Fibroblast of skin of back (primary cell): ENCODE measurements around the gene CHRNA7.

Source experiments
- DNase-seq: peaks from one replicate; pipeline ENCODE4 v3.0.0-alpha.2; 2013

CHRNA7 gene

DNA sequence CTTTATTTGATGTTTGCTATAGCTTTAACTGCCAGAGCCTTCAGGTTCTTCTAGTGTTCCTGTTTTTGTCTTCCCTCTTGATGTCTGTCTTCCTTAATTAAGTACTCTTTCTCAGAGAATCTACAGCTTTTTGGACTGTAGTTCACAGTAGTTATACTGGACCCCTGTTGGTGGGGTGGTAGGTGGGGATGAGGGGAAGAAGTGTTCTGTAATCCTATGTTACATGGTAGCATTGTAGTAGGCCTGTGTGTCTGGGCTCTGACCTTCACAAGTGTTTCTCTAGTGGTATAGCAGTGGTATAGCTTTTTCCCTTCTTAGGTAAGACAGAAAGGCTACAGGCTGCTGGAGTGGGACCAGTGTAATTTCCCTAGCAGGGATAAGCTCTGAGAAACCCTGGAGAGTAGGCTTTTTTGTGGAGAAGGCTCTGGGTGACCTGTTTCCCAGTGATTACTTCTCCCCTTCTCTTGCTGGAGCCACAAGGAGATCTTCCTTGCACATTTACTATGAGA lies 59.6 kb downstream of the CHRNA7 start:
- no peak for DNase-seq

- no peak for DNase-seq
Observed at GRCh38 chr15:32091505-32092380, 61.4 kb downstream of the CHRNA7 start.

GRCh38 chr15:32096213-32096612 lies 65.9 kb downstream of the CHRNA7 start:
- DNase-seq = no peak

DNA sequence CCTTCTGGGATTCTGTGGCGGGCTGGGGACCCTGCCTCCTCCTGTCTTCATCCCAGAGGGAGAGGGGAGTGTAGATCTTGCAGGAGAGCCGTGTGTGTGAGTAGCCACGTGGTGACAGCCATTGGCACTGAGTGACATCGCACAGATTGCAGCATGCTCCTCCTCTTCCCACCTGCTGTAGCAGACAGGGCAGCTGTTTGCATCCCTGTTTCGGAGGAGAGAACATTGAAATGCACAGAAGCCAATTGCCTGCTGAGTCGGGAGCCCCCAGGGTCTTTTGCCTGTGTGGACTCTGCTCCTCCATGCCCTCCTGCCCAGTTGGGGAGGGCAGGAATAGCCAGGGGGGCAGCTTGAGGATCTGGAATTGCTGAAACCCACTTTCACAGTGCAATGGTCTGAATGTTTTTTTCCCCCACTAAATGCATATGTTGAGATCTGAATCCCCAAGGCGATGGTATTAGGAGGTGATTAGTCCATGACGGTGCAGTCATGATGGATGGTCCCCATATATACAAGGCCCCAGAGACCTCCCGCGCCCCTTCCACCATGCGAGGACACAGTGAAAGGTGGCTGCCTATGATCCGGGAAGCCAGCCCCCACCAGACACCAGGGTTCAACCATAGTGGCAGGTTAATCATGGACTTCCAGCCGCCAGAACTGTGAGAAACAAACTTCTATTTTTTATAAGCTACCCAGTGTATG lies 66.8 kb downstream of the CHRNA7 start:
- DNase-seq = no peak

GRCh38 chr15:32098033-32098432 lies 67.7 kb downstream of the CHRNA7 start:
- DNase-seq = no peak

DNA sequence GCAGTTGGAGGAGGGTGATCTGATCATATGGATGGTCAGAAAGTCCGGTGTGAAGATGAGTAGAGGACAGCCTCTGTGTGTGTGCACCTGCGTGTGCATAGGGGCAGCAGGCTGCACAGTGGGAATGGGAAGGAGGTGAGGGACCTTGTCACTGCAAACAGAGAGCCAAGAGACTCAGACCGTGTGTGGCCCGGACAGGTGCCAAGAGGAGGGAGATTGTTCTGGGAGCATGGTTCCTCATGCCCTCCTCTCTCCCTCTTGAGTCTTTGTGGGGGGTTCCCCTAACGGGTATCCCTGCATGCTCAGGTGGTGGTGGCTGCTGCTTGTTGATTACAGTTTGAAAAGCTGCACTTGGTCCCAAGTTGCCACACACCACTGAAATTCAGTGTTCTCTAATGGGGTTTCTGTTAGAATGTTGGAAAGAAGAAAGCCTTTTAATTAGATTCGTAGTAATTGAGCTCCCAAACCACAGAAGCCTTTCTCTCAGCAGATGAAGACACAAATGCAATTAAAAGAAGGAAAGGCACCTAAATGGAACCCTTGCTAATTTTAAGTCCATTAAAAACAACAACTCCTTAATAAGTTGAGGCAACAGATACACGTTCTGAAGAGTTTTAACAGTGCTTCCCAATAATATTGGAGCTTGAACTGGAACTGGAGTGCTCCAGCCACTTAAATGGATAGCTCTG lies 68.9 kb downstream of the CHRNA7 start:
- DNase-seq = no peak

GRCh38 chr15:32099956-32100684 lies 69.8 kb downstream of the CHRNA7 start:
- DNase-seq = no peak

- no peak for DNase-seq
Observed at GRCh38 chr15:32104061-32104995, 74.0 kb downstream of the CHRNA7 start.

GRCh38 chr15:32105258-32106241 lies 75.2 kb downstream of the CHRNA7 start:
- no peak for DNase-seq

DNA sequence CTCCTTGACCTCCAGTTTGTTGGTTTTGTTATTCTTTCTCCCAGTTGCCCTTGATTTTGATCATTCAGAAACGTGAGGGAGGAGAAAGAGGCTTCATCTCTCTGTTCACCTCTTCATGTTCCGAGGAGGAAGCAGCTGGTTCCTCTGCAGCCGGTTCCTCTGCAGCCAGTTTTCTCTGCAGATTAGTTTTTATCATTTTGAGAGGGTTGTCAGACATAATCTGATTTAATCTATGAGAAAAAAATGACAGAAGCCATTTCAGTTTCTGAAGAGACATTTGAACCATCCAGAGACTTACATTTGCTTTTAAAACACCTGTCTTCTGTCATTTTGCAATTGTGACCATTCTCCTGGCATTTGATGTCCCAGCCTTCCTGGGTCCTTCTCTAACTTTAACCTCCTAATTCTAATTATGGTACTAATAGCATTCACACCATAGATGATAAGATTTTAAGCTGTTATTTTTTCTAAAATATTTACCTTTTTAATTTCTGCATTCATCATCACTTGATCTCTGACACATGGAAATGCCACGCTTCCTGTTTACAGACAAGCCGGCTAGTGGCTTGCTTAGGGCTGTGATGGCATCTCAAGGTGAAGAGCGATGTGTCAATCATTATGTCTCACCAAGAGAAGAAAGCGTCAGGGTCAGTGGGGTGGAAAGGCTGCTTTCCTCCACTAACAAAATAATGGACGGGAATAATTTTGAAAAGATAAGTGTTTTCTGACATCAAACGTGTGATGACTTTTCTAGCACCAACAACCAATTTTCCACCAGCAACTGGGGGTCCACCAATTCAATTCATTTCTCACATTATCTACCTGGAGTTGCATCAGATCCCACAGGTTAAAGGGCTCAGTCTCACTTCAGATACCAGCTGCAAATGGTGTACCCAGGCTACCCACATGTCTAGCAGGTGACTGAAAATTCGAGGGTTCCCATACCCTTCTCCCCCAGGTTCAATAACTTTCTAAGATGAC lies 76.4 kb downstream of the CHRNA7 start:
- DNase-seq = no peak

- no peak for DNase-seq
Observed at GRCh38 chr15:32107477-32108080, 77.3 kb downstream of the CHRNA7 start.

DNA sequence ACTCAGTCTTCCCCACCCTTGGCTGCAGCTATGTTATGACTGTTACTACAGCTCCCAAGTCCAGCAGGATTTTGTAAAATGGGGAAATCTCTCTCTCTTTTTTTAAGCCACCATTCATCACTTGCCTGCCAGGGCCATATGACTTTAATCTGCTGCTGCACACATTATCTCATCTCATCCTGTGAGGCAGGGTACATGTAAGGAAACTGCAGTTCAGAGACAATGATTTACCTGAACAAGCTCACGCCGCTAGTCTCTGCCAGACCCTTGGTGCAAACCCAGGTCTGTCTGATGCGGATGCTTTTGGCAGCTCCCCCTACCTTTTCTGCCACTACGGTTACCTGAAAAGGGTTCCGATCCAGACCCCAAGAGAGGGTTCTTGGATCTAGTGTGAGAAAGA lies 78.3 kb downstream of the CHRNA7 start:
- no peak for DNase-seq

DNA sequence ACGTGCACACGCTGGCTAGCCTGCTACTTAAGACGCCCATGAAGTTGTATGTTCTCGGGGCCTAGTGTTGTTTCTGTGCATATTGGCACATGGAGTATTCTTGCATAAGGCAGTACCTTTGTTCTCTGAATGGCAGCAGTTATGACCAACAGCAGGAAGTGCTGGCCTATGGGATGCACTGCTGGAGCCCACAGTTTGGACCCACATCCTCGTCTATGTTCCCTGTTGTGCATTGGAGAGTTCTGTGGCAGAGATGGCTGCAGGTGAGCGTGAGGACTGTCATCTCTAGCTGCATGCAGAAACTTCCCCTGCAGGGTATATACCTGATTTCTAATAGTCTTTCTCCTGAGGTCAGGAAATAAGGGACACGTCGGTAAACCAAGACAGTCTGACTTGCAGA lies 81.8 kb downstream of the CHRNA7 start:
- DNase-seq = no peak

DNA sequence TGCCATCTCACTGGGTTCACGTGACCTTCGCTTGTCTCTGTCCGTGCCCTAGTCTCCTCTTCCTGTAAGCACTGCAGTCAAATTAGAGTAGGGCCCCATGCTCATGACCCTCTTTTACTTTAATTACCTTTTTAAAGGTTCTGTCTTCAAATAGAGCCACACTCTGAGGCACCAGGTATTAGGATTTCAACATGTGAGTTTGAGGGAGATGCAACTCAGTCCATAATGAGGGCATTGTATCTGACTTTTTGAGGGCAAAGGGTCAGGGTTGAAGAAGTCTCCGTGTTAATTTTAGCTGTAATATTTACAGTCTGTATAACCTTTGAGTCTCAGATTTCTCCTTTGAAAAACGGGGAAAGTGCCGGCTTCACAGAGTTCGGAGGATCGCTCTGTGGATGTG lies 82.9 kb downstream of the CHRNA7 start:
- DNase-seq = no peak

DNA sequence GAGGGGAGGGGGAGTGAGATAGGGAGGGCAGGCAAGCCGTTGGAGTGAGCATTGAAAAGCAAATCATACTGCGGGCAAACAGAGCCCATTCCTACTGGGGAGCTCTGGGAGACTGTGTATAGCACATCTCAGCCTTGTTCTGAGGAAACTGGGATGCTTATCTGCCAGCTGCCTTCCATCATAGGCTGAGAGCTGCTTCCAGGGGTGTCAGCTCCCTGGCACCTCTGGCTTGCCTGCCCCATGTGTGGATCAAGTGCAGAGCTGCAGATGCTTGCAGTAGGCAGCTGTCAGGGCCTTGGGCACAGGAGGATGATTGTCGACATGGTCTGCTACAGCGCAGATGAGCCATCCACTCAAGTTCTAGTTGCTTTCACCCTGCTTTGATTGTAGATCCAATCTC lies 86.8 kb downstream of the CHRNA7 start:
- DNase-seq = no peak

- DNase-seq = no peak
Observed at GRCh38 chr15:32119286-32119685, 89.0 kb downstream of the CHRNA7 start.

GRCh38 chr15:32119694-32120330 lies 89.5 kb downstream of the CHRNA7 start:
- no peak for DNase-seq
